Measurements from ENCODE around the gene SYT1. TPM values are rescaled to one million over a fixed set of nuclear protein-coding genes. Genes with fewer than 3 reads are reported as not detected.

Gene SYT1
- total and polyA plus RNA-seq, 2 experiments from 2014 or later = 48.7 to 51.7 TPM

- ATAC-seq (no peak), DNase-seq (ENCODE audit: low spot score) (no peak)
- Mint-ChIP-seq H3K27ac (no peak overlapping the region), H3K9me3 (no peaks in the 10 kb centered on the region), H3K4me3 (no peak overlapping the region), H3K4me1 (peaks cover 14% of the 10 kb centered on the region), H3K36me3 (ENCODE audit: low read depth) (no peaks in the 10 kb centered on the region), H3K27me3 (ENCODE audit: insufficient read depth, low read depth, poor library complexity) (peaks cover 2% of the 10 kb centered on the region)
- Histone ChIP-seq H3K4me3 (no peak overlapping the region), H3K27ac (ENCODE audit: low read depth) (no peak overlapping the region), H4K20me1 (replicated peaks; ENCODE audit: insufficient read depth) (no peaks in the 10 kb centered on the region; the same call in 1 of the 2 replicates), H3K36me3 (ENCODE audit: insufficient read depth) (no peaks in the 10 kb centered on the region), H2AFZ (no peak overlapping the region), H3K4me1 (ENCODE audit: insufficient read depth) (peaks cover 5% of the 10 kb centered on the region), H3K4me2 (no peak overlapping the region), H3F3A (replicated peaks; ENCODE audit: low read depth) (no peaks in the 10 kb centered on the region), H3K9me2 (ENCODE audit: insufficient read depth) (no peaks in the 10 kb centered on the region), H3K79me2 (replicated peaks; ENCODE audit: insufficient read depth) (no peaks in the 10 kb centered on the region), H3K27me3 (ENCODE audit: insufficient read depth) (no peaks in the 10 kb centered on the region)
- TF ChIP-seq CREB1 (CRISPR knock-in tag; IDR thresholded peaks at IDR 0.05; ENCODE audit: low read depth) = no peak
- TF ChIP-seq REST (IDR thresholded peaks at IDR 0.05; ENCODE audit: unreplicated experiment) = no peak
- TF ChIP-seq, protein P1, sequence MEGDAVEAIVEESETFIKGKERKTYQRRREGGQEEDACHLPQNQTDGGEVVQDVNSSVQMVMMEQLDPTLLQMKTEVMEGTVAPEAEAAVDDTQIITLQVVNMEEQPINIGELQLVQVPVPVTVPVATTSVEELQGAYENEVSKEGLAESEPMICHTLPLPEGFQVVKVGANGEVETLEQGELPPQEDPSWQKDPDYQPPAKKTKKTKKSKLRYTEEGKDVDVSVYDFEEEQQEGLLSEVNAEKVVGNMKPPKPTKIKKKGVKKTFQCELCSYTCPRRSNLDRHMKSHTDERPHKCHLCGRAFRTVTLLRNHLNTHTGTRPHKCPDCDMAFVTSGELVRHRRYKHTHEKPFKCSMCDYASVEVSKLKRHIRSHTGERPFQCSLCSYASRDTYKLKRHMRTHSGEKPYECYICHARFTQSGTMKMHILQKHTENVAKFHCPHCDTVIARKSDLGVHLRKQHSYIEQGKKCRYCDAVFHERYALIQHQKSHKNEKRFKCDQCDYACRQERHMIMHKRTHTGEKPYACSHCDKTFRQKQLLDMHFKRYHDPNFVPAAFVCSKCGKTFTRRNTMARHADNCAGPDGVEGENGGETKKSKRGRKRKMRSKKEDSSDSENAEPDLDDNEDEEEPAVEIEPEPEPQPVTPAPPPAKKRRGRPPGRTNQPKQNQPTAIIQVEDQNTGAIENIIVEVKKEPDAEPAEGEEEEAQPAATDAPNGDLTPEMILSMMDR (conservative IDR thresholded peaks at IDR 0.05; ENCODE audit: low read depth in 2 of 2) = no peak
- no peak for TF ChIP-seq NANOG (IDR thresholded peaks at IDR 0.05; ENCODE audit: borderline replicate concordance)
- TF ChIP-seq ZNF331 (CRISPR knock-in tag; IDR thresholded peaks at IDR 0.05; ENCODE audit: low read depth) = no peak
- no peak for TF ChIP-seq JUNB (IDR thresholded peaks at IDR 0.05; ENCODE audit: unreplicated experiment)
- TF ChIP-seq EZH2 (IDR thresholded peaks at IDR 0.05; ENCODE audit: low read depth, unreplicated experiment) = no peak
- TF ChIP-seq ZNF114 (CRISPR knock-in tag; IDR thresholded peaks at IDR 0.05) = no peak
- no peak for TF ChIP-seq POLR2AphosphoS5 (IDR thresholded peaks at IDR 0.05; ENCODE audit: low read depth)
- TF ChIP-seq, protein P2, sequence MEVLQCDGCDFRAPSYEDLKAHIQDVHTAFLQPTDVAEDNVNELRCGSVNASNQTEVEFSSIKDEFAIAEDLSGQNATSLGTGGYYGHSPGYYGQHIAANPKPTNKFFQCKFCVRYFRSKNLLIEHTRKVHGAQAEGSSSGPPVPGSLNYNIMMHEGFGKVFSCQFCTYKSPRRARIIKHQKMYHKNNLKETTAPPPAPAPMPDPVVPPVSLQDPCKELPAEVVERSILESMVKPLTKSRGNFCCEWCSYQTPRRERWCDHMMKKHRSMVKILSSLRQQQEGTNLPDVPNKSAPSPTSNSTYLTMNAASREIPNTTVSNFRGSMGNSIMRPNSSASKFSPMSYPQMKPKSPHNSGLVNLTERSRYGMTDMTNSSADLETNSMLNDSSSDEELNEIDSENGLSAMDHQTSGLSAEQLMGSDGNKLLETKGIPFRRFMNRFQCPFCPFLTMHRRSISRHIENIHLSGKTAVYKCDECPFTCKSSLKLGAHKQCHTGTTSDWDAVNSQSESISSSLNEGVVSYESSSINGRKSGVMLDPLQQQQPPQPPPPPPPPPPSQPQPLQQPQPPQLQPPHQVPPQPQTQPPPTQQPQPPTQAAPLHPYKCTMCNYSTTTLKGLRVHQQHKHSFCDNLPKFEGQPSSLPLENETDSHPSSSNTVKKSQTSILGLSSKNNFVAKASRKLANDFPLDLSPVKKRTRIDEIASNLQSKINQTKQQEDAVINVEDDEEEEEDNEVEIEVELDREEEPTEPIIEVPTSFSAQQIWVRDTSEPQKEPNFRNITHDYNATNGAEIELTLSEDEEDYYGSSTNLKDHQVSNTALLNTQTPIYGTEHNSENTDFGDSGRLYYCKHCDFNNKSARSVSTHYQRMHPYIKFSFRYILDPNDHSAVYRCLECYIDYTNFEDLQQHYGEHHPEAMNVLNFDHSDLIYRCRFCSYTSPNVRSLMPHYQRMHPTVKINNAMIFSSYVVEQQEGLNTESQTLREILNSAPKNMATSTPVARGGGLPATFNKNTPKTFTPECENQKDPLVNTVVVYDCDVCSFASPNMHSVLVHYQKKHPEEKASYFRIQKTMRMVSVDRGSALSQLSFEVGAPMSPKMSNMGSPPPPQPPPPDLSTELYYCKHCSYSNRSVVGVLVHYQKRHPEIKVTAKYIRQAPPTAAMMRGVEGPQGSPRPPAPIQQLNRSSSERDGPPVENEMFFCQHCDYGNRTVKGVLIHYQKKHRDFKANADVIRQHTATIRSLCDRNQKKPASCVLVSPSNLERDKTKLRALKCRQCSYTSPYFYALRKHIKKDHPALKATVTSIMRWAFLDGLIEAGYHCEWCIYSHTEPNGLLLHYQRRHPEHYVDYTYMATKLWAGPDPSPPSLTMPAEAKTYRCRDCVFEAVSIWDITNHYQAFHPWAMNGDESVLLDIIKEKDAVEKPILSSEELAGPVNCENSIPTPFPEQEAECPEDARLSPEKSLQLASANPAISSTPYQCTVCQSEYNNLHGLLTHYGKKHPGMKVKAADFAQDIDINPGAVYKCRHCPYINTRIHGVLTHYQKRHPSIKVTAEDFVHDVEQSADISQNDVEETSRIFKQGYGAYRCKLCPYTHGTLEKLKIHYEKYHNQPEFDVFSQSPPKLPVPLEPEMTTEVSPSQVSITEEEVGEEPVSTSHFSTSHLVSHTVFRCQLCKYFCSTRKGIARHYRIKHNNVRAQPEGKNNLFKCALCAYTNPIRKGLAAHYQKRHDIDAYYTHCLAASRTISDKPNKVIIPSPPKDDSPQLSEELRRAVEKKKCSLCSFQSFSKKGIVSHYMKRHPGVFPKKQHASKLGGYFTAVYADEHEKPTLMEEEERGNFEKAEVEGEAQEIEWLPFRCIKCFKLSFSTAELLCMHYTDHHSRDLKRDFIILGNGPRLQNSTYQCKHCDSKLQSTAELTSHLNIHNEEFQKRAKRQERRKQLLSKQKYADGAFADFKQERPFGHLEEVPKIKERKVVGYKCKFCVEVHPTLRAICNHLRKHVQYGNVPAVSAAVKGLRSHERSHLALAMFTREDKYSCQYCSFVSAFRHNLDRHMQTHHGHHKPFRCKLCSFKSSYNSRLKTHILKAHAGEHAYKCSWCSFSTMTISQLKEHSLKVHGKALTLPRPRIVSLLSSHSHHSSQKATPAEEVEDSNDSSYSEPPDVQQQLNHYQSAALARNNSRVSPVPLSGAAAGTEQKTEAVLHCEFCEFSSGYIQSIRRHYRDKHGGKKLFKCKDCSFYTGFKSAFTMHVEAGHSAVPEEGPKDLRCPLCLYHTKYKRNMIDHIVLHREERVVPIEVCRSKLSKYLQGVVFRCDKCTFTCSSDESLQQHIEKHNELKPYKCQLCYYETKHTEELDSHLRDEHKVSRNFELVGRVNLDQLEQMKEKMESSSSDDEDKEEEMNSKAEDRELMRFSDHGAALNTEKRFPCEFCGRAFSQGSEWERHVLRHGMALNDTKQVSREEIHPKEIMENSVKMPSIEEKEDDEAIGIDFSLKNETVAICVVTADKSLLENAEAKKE (CRISPR knock-in tag; IDR thresholded peaks at IDR 0.05) = no peak
- no peak for TF ChIP-seq EZH2phosphoT487 (IDR thresholded peaks at IDR 0.05; ENCODE audit: unreplicated experiment)
- no peak for TF ChIP-seq ETS1 (IDR thresholded peaks at IDR 0.05)
Observed at GRCh38 chr12:79069009-79069408, 204.4 kb downstream of the SYT1 start.
